ENCODE measurements around the gene TUBA8.
"Not testable (repeated sequence)": the region's sequence is repeated elsewhere in the genome, so short reads cannot be mapped to it uniquely, and the experiment has no call there.

The TUBA8 gene

DNA sequence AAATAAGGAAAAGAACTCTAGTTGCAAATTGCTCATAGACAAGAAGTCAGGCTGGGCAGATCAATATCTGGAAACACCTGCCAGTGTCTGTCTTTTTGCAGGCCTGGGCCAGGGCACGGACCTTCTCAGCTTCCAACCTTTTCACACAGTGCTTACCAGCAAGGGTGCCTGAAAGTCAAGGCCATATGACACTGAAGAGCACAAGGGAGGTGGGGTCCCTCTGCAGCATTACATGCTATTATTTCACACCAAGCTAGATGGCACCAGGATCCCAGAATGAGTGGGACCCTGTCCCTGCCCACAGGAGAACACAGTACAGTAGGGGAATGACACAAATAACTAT lies 38.7 kb upstream of the TUBA8 start:
- no peaks in the 10 kb centered on the region for H4K20me1 ChIP-seq (ENCODE audit: low read depth, low read length)
- H3K79me2 ChIP-seq (ENCODE audit: insufficient read depth, low read length): 0 out of 2 replicates have a peak, but pooled peaks cover 3% of the 10 kb centered on the region
- no peaks in the 10 kb centered on the region for H3K9me3 ChIP-seq (ENCODE audit: insufficient read depth, low read length)
- H3K4me3 ChIP-seq (ENCODE audit: insufficient read depth, low read length, poor library complexity, severe bottlenecking): no peak overlapping the region
- H3K36me3 ChIP-seq (ENCODE audit: low read length): no peaks in the 10 kb centered on the region
- TF ChIP-seq EZH2phosphoT487 (conservative IDR thresholded peaks at IDR 0.05; ENCODE audit: low read length): no peak
- TF ChIP-seq, protein P1, sequence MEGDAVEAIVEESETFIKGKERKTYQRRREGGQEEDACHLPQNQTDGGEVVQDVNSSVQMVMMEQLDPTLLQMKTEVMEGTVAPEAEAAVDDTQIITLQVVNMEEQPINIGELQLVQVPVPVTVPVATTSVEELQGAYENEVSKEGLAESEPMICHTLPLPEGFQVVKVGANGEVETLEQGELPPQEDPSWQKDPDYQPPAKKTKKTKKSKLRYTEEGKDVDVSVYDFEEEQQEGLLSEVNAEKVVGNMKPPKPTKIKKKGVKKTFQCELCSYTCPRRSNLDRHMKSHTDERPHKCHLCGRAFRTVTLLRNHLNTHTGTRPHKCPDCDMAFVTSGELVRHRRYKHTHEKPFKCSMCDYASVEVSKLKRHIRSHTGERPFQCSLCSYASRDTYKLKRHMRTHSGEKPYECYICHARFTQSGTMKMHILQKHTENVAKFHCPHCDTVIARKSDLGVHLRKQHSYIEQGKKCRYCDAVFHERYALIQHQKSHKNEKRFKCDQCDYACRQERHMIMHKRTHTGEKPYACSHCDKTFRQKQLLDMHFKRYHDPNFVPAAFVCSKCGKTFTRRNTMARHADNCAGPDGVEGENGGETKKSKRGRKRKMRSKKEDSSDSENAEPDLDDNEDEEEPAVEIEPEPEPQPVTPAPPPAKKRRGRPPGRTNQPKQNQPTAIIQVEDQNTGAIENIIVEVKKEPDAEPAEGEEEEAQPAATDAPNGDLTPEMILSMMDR (IDR thresholded peaks at IDR 0.05; ENCODE audit: insufficient read depth, low read length, poor library complexity, severe bottlenecking): no peak
- no peaks in the 10 kb centered on the region for H3K27me3 ChIP-seq (ENCODE audit: low read length)
- peaks cover 5% of the 10 kb centered on the region; the same call in 1 of the 2 replicates for H3F3A ChIP-seq (ENCODE audit: insufficient read depth)
- no peak overlapping the region for H2AFZ ChIP-seq (ENCODE audit: low read depth, low read length, severe bottlenecking)
- no peak overlapping the region for H3K9ac ChIP-seq (ENCODE audit: low read length)
- H3K9me2 ChIP-seq (replicated peaks; ENCODE audit: insufficient read depth, low read length): no peaks in the 10 kb centered on the region
- H3K4me2 ChIP-seq (ENCODE audit: low read depth, low read length, poor library complexity, severe bottlenecking): peak overlapping the region; percentile 30
- H3K27ac ChIP-seq (ENCODE audit: low read depth, low read length): no peak overlapping the region

DNA sequence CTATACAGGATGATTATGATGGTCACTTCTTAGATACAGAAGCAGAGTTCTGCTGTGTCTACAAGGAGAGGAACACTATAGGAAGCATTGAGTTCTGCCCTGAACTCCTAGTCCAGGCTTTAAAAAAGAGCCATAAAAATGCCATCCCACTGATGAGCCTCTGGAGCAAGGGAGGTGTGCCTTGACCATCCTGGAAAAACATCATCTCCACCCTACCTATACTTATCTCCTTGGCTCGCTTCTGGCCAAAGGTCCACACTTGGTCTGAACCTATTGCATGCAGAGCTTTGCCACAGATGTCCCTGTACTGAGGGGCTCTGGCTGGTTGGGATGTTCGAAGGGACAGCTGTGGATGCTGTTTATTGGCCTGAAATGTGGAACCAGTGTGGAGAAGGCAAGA lies 37.1 kb upstream of the TUBA8 start:
- H3K9me2 ChIP-seq (replicated peaks; ENCODE audit: insufficient read depth, low read length): no peaks in the 10 kb centered on the region
- no peaks in the 10 kb centered on the region for H3K36me3 ChIP-seq (ENCODE audit: low read length)
- no peak for TF ChIP-seq EZH2phosphoT487 (conservative IDR thresholded peaks at IDR 0.05; ENCODE audit: low read length)
- TF ChIP-seq, protein P1 (IDR thresholded peaks at IDR 0.05; ENCODE audit: insufficient read depth, low read length, poor library complexity, severe bottlenecking): no peak
- H3K4me2 ChIP-seq (ENCODE audit: low read depth, low read length, poor library complexity, severe bottlenecking): no peak overlapping the region
- no peak overlapping the region for H3K9ac ChIP-seq (ENCODE audit: low read length)
- H3K79me2 ChIP-seq (ENCODE audit: insufficient read depth, low read length): peaks cover 8% of the 10 kb centered on the region; the same call in 1 of the 2 replicates
- H4K20me1 ChIP-seq (ENCODE audit: low read depth, low read length): no peaks in the 10 kb centered on the region
- H3K27me3 ChIP-seq (ENCODE audit: low read length): no peaks in the 10 kb centered on the region
- no peak overlapping the region for H3K4me3 ChIP-seq (ENCODE audit: insufficient read depth, low read length, poor library complexity, severe bottlenecking)
- no peak overlapping the region for H3K27ac ChIP-seq (ENCODE audit: low read depth, low read length)
- H2AFZ ChIP-seq (ENCODE audit: low read depth, low read length, severe bottlenecking): no peak overlapping the region
- H3F3A ChIP-seq (ENCODE audit: insufficient read depth): peaks cover 5% of the 10 kb centered on the region; the same call in 1 of the 2 replicates
- H3K9me3 ChIP-seq (ENCODE audit: insufficient read depth, low read length): no peaks in the 10 kb centered on the region

DNA sequence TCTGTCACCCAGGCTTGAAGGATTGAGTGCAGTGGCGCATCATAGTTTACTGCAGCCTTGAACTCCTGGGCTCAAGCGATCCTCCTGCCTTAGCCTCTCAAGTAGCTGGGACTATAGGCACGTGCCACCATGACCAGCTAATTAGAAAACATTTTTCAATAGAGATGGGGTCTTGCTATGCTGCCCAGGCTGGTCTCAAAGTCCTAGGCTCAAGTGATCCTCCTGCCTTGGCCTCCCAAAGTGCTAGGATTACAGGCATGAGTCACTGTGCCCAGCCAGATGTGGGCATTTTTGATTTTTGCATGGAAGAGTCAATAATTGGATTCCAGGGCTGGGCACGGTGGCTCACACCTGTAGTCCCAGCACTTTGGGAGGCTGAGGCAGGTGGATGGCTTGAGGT lies 36.7 kb upstream of the TUBA8 start:
- H3K9me3 ChIP-seq (ENCODE audit: insufficient read depth, low read length); H3K4me3 ChIP-seq (ENCODE audit: insufficient read depth, low read length, poor library complexity, severe bottlenecking); H3K9ac ChIP-seq (ENCODE audit: low read length); H3K27me3 ChIP-seq (ENCODE audit: low read length); H3K9me2 ChIP-seq (replicated peaks; ENCODE audit: insufficient read depth, low read length); H3F3A ChIP-seq (ENCODE audit: insufficient read depth); H3K27ac ChIP-seq (ENCODE audit: low read depth, low read length); H3K36me3 ChIP-seq (ENCODE audit: low read length); H3K4me2 ChIP-seq (ENCODE audit: low read depth, low read length, poor library complexity, severe bottlenecking); H2AFZ ChIP-seq (ENCODE audit: low read depth, low read length, severe bottlenecking); H4K20me1 ChIP-seq (ENCODE audit: low read depth, low read length): not testable (repeated sequence)
- H3K79me2 ChIP-seq (ENCODE audit: insufficient read depth, low read length): peaks cover 13% of the 10 kb centered on the region; the same call in 1 of the 2 replicates

DNA sequence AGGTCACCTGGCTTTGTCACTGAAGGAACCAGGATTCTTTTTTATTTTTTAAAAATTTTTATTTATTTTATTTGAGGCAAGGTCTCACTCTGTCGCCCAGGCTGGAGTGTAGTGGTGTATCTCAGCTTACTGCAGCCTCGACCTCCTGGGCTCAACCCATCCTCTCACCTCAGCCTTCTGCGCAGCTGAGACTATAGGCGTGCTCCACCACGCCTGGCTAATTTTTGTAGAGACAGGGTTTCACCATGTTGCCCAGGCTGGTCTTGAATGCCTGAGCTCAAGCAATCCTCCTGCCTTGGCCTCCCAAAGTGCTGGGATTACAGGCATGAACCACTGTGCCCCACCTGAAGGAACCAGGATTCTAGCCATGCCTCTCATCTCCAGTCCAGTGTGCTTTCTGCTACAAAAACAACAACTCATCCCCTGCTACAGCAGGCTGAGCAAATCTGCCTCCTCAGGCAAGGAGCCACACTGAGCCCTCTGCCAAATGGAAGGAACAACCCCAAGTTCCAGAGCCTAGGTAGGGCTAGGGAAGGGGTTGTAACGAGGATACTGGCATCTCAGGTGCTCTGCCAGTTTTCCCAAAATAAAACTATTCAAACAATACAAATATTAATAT lies 35.4 kb upstream of the TUBA8 start:
- Histone ChIP-seq H3K4me3 (ENCODE audit: insufficient read depth, low read length, poor library complexity, severe bottlenecking) (no peak overlapping the region), H3K9me3 (ENCODE audit: insufficient read depth, low read length) (no peaks in the 10 kb centered on the region), H2AFZ (ENCODE audit: low read depth, low read length, severe bottlenecking) (no peak overlapping the region), H3K9me2 (replicated peaks; ENCODE audit: insufficient read depth, low read length) (no peaks in the 10 kb centered on the region), H3K27ac (ENCODE audit: low read depth, low read length) (no peak overlapping the region), H3K27me3 (ENCODE audit: low read length) (no peaks in the 10 kb centered on the region), H4K20me1 (ENCODE audit: low read depth, low read length) (no peaks in the 10 kb centered on the region), H3K9ac (ENCODE audit: low read length) (no peak overlapping the region), H3K36me3 (ENCODE audit: low read length) (no peaks in the 10 kb centered on the region), H3K4me2 (ENCODE audit: low read depth, low read length, poor library complexity, severe bottlenecking) (no peak overlapping the region), H3K79me2 (ENCODE audit: insufficient read depth, low read length) (peaks cover 24% of the 10 kb centered on the region; the same call in 1 of the 2 replicates), H3F3A (ENCODE audit: insufficient read depth) (peaks cover 5% of the 10 kb centered on the region; the same call in 1 of the 2 replicates)
- TF ChIP-seq, protein P1 (IDR thresholded peaks at IDR 0.05; ENCODE audit: insufficient read depth, low read length, poor library complexity, severe bottlenecking): no peak
- TF ChIP-seq EZH2phosphoT487 (conservative IDR thresholded peaks at IDR 0.05; ENCODE audit: low read length): no peak
